NCI-H1092 (cell line): ENCODE measurements around the gene OR2J2.
"Not testable (repeated sequence)": the region's sequence is repeated elsewhere in the genome, so short reads cannot be mapped to it uniquely, and the experiment has no call there.

Experiments
- DNase-seq: peaks from one replicate; lab custom pipeline; 2025; lab: John Stamatoyannopoulos, UW

The OR2J2 gene

DNA sequence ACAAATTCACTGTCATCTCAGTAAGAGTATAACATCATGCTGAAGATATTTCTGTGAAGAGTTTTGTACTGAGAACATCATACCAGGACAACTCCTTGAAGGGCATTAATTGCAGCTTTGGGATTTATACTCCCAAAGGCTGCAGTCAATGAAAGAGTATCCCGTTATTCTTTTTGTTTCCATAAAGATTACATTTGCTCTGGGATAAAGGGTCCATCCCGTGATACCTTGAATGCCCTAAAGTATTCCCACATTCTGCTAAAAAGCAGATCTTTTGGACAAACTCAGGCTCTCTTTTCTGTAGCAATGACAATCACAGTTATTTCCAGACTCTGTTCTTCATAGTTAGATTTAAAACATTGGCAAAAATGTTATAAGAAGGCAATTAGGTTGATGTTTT lies at the start of gene OR2J2:
Gene OR2J2 (plus strand): TSS at position 301 of the 400 bp plus-strand sequence. CDS start 2,729 bp downstream, outside the sequence.
- not testable (repeated sequence) for DNase-seq

- DNase-seq: no peak
Measured at GRCh38 chr6:29129326-29130012, 41.2 kb upstream of the OR2J2 start.

GRCh38 chr6:29130644-29131043 lies 40.1 kb upstream of the OR2J2 start:
- no peak for DNase-seq

DNA sequence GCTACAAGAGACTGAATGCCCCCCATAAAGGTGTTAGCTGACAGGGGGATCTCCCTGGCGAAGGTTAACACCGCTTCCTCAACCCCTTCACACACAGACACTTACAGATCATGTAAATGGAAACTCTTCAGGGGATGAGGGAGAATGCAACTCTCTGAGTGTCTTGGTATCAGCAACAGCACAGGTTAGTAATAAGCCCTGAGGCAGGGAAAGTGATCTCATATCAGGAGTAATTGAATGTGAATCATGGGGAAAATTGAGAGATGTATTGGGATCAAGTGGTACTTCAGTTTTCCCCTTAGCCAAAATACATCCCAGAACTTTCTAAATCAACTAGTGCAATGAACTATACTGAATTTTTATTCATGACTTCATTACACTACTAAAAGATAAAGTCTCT lies 39.0 kb upstream of the OR2J2 start:
- DNase-seq: no peak

- DNase-seq: no peak
Measured at GRCh38 chr6:29137724-29138123, 33.0 kb upstream of the OR2J2 start.

GRCh38 chr6:29141606-29142005 lies 29.1 kb upstream of the OR2J2 start:
- no peak for DNase-seq

DNA sequence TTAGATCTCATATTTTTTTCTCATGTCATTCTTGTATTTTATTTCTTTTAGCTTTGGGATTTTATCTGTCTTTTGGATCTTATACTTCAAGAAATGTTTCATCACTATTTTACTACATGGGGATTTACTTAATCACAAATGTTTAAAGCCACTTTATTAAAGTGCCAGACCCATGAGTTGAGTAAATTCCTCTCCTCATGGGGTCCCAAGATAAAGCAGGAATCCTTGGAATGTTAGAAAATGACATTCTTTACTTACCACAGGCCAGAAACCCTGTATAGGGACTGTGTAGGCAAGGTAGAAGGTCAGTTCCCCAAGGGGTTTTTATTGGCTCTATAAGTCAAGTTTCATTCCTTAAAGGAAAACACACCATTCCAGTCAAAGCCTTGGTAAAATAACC lies 28.4 kb upstream of the OR2J2 start:
- DNase-seq: no peak

DNA sequence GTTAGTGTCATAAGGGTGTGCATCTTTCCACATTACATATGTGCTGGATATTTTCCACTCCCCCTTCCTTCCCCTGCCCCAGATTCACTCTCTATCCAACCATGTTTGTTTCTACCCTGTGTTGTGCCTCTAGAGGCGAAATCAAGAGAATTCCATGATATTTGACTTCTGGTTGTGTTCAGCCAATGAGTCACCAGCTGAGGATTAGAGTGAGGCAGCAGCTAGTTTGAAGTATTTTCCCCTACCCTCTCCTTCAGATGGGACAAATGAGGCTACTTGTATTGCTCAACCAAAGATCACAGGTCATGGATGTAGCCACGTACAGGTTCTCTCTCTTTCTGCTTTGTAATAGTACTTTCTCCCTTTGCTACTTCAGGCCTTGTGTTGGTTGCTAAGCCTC lies 24.5 kb upstream of the OR2J2 start:
- DNase-seq: no peak

DNA sequence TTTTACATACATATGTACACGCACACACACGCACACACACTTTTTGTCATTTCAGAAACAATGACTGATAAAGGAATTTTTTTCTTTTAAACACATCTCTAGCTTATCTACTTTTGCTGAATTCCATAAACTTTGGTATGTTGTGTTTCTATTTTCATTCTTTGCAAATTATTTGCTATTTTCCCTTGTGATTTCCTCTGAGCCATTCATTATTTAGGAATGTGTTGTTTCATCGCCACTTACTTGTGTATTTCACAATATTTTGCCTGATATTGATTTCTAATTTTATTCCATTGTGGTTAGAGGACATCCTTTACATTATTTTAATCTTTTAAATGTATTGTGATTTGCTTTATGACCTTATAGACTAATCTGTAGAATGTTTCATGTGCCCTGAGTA lies 23.6 kb upstream of the OR2J2 start:
- no peak for DNase-seq

DNA sequence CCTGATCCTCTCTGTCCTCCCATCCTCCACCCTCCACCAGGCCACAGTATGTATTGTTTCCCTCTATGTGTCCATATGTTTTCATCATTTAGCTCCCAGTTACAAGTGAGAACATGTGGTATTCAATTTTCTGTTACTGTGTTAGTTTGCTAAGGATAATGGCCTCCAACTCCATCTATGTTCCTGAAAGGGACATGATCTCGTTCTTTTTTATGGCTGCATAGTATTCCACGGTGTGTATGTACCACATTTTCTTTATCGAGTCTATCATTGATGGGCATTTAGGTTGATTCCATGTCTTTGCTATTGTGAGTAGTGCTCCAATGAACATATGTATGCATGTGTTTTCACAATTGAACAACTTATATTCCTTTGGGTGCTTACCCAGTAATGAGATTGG lies 21.3 kb upstream of the OR2J2 start:
- DNase-seq: not testable (repeated sequence)

GRCh38 chr6:29153083-29153482 lies 17.6 kb upstream of the OR2J2 start:
- DNase-seq: no peak

GRCh38 chr6:29155182-29155581 lies 15.5 kb upstream of the OR2J2 start:
- not testable (repeated sequence) for DNase-seq

DNA sequence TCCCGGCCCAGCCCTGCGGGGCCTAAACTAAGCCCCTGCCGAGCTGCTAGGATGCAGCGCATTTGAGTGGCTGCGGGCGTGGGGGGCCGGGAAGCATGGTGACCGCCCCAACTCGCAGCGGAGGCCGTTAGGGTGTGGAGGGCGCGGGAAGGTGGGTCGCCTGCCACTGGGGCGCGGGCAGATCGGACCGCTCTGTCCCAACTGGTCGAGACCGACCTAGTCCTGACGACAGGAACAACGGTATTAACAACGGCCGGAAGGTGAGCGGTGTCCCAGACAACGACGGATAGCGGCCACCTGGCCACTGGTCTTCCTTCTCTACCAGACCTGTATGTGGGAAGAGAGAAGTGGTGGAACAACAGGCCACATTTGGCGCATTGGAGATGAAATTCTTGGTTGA lies 10.8 kb upstream of the OR2J2 start:
- not testable (repeated sequence) for DNase-seq

- DNase-seq: not testable (repeated sequence)
Measured at GRCh38 chr6:29165571-29165970, 5.1 kb upstream of the OR2J2 start.

DNA sequence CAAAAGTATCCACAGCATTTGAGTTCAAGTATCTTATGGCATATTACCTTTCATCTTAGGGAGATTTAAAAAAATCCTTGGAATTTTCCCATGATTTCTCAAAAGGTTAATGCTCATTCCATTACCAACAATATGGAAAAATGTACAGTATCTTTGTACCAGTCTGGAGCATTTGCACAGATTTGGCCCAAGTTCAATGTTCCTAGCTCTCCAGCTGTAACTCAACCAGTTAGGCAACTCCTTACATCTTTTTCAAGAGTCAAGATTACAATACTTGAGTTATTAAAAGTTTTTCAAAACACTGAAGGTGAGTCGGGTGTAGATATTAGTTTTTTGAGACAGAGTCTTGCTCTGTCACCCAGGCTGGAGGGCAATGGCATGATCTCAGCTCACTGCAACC lies 1.0 kb downstream of the OR2J2 start:
- DNase-seq: no peak

GRCh38 chr6:29183594-29183993 lies 12.9 kb downstream of the OR2J2 start:
- no peak for DNase-seq

DNA sequence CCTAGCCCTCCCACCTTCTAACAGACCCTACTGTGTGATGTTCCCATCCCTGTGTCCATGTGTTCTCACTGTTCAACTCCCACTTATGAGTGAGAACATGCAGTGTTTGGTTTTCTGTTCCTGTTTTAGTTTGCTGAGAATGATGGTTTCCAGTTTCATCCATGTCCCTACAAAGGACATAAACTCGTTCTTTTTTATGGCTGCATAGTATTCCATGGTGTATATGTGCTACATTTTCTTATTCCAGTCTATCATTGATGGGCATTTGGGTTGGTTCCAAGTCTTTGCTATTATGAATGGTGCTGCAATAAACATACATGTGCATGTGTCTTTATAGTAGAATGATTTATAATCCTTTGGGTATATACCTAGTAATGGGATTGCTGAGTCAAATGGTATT lies 18.0 kb downstream of the OR2J2 start:
- DNase-seq: not testable (repeated sequence)

DNA sequence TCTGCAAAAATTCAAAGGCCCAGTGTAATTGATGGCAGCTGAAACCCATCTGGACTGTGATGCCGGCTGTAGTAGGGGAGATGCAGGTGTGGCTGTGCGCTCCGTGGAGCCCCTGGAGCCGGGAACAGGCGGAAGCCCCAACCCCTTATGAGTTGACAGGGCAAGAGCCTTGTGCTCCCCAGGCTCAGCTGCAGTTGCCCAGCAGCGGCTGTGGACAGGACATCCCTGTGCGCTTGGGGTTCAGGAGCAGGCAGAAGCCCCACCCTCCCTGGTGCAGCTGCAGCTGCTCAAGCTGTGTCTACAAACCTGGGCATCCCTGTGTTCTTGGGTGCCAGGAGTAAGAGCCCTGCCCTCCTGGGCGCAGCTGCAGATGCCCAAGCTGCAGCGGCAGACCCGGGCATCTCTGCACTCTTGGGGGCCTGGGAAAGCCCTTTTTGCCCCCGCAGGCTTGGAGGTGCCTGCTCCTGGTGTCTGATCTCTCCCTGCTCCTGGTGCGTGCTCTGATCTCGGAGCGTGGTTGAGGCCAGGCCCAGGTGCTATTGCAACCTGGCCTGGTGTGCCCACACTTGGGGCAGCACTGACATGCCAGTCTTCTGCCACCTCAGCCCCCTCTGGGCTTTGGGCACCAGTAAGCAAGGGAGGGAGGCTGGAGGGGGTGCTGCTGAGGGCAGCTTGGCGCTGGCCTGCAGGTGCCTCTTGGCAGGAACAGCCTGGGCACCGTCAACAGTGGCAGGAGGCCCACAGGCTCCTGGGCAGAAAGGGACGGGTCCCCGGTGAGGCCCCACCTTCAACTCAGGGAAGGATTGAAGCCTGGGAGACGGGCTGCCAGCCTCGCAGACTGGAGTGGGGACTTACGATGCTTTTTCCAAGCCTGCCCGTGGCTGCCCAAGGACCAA lies 30.3 kb downstream of the OR2J2 start:
- DNase-seq: no peak

- DNase-seq: no peak
Measured at GRCh38 chr6:29201966-29202365, 31.3 kb downstream of the OR2J2 start.

- no peak for DNase-seq
Measured at GRCh38 chr6:29211488-29211887, 40.8 kb downstream of the OR2J2 start.

DNA sequence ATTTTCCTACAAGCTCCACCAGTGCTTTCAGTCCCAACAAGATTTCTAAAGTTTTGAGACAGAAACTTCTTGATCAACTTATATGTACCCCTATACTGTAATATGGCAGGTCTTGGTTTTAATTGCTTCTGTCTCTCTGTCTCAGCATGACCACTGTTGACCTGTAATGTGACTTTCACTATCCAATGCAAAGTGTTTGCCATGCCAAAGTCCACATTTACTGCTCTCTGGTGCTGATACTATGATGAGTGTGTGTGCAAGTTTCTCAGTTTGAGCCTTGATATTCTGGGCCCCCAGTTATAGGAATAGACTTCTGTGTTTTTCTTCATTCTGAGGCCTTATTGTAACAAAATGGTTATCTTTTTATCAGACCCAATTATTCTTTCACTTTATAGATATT lies 45.8 kb downstream of the OR2J2 start:
- no peak for DNase-seq

DNA sequence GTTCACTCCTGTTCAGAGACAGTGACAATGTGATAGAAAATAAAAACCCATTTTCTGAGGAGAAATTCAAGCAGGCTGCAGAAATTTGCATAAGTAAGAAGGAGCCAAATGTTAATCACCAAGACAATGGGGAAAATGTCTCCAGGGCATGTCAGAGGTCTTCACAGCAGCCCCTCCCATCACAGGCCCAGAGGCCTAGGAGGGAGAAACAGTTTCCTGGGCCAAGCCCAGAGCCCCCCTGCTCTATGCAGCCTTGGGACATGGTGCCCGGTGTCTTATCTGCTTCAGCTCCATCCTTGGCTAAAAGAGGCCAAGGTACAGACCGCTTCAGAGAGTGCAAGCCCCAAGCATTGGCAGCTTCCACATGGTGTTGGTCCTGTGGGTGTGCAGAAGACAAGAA lies 46.5 kb downstream of the OR2J2 start:
- not testable (repeated sequence) for DNase-seq

- DNase-seq: not testable (repeated sequence)
Measured at GRCh38 chr6:29218056-29218455, 47.3 kb downstream of the OR2J2 start.
